ENCODE measurements around the gene SERPINC1. TPM values are rescaled to one million over a fixed set of nuclear protein-coding genes. Genes with fewer than 3 reads are reported as not detected.

The SERPINC1 gene
- total and polyA plus RNA-seq, 2 of the 13 experiments (the other 11 are each of a cell fraction or from before 2014, with no cell fraction given) = 142 to 205 TPM

DNA sequence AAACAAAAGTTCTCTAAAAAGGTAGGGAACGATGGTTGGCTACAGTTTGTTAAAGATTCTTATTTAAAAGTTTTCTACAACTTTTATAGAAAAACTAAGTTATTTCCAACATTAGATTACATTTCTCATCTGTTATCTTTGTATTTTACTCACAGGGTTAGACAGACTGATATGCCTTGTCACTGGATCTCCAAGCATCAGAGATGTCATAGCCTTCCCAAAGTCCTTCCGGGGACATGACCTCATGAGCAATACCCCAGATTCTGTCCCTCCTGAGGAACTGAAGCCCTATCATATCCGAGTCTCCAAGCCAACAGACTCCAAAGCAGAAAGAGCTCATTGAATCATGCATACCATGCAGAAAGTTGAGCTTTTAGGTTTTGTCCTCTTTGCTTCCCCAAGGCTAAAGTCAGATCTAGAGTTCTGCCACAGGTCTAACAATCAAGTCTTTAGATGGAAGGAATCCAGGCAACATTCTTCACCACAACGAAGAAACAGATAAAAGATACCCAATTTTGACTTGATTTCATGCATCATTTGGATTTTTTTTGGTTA is 59.7 kb downstream of the SERPINC1 start:
- ATAC-seq (peak; percentile 7; the same call in 1 of the 3 replicates), DNase-seq (ENCODE audit: low spot score) (no peak), FAIRE-seq (no peak)
- no peak overlapping the region for H3K9ac ChIP-seq (ENCODE audit: insufficient read depth, low read depth, low read length)
- no peak for TF ChIP-seq ZNF768 (CRISPR knock-in tag; IDR thresholded peaks at IDR 0.05)
- TF ChIP-seq, protein P1, sequence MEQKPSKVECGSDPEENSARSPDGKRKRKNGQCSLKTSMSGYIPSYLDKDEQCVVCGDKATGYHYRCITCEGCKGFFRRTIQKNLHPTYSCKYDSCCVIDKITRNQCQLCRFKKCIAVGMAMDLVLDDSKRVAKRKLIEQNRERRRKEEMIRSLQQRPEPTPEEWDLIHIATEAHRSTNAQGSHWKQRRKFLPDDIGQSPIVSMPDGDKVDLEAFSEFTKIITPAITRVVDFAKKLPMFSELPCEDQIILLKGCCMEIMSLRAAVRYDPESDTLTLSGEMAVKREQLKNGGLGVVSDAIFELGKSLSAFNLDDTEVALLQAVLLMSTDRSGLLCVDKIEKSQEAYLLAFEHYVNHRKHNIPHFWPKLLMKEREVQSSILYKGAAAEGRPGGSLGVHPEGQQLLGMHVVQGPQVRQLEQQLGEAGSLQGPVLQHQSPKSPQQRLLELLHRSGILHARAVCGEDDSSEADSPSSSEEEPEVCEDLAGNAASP (CRISPR knock-in tag; IDR thresholded peaks at IDR 0.05; ENCODE audit: borderline replicate concordance) = no peak
- no peak for TF ChIP-seq ZBTB3 (CRISPR knock-in tag; IDR thresholded peaks at IDR 0.05; ENCODE audit: borderline replicate concordance, low read depth)
- TF ChIP-seq NR2F6 (IDR thresholded peaks at IDR 0.05) = no peak
- TF ChIP-seq NR2F6 (CRISPR knock-in tag; IDR thresholded peaks at IDR 0.05) = no peak
- TF ChIP-seq FOSL2 (CRISPR knock-in tag; IDR thresholded peaks at IDR 0.05) = no peak
- TF ChIP-seq, protein P2, sequence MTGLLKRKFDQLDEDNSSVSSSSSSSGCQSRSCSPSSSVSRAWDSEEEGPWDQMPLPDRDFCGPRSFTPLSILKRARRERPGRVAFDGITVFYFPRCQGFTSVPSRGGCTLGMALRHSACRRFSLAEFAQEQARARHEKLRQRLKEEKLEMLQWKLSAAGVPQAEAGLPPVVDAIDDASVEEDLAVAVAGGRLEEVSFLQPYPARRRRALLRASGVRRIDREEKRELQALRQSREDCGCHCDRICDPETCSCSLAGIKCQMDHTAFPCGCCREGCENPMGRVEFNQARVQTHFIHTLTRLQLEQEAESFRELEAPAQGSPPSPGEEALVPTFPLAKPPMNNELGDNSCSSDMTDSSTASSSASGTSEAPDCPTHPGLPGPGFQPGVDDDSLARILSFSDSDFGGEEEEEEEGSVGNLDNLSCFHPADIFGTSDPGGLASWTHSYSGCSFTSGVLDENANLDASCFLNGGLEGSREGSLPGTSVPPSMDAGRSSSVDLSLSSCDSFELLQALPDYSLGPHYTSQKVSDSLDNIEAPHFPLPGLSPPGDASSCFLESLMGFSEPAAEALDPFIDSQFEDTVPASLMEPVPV (CRISPR knock-in tag; IDR thresholded peaks at IDR 0.05) = no peak
- TF ChIP-seq ZNF660 (CRISPR knock-in tag; IDR thresholded peaks at IDR 0.05; ENCODE audit: borderline replicate concordance, low read depth) = no peak
- TF ChIP-seq NFATC3 (CRISPR knock-in tag; IDR thresholded peaks at IDR 0.05) = no peak
- no peak for TF ChIP-seq SP1 (IDR thresholded peaks at IDR 0.05)
- no peak for TF ChIP-seq SP1 (CRISPR knock-in tag; IDR thresholded peaks at IDR 0.05)
- TF ChIP-seq ETV6 (CRISPR knock-in tag; conservative IDR thresholded peaks at IDR 0.05) = no peak
- no peak for TF ChIP-seq ELF4 (CRISPR knock-in tag; IDR thresholded peaks at IDR 0.05; ENCODE audit: borderline replicate concordance)
- TF ChIP-seq MIXL1 (CRISPR knock-in tag; IDR thresholded peaks at IDR 0.05) = no peak
- no peak for TF ChIP-seq SMARCC2 (IDR thresholded peaks at IDR 0.05)
- TF ChIP-seq TAF1 (CRISPR knock-in tag; IDR thresholded peaks at IDR 0.05) = no peak
- no peak for TF ChIP-seq SMC3 (IDR thresholded peaks at IDR 0.05; ENCODE audit: low read length)
- TF ChIP-seq JUNB (CRISPR knock-in tag; IDR thresholded peaks at IDR 0.05; ENCODE audit: borderline replicate concordance) = no peak
- TF ChIP-seq FIP1L1 (IDR thresholded peaks at IDR 0.05; ENCODE audit: borderline replicate concordance, insufficient read depth, low read depth, low read length) = no peak
- no peak for TF ChIP-seq ZNF776 (CRISPR knock-in tag; IDR thresholded peaks at IDR 0.05)
- TF ChIP-seq MEF2D (CRISPR knock-in tag; IDR thresholded peaks at IDR 0.05) = no peak
- 96% methylated on average over 4 of the region's 4 CpGs for WGBS (ENCODE audit: low lambda C conversion rate)
- no peak overlapping the region for H3K27ac ChIP-seq (ENCODE audit: extremely low read length, insufficient read depth, low read length)
- H4K20me1 ChIP-seq (ENCODE audit: insufficient read depth, low read length) = no peaks in the 10 kb centered on the region; the same call in 1 of the 2 replicates
- no peak overlapping the region for H3K4me3 ChIP-seq (replicated peaks in 1 of 3; ENCODE audit: insufficient read depth in 1 of 3, low read depth in 2 of 3, low read length in 3 of 3)
- H3K9me3 ChIP-seq (ENCODE audit: low read length) = no peaks in the 10 kb centered on the region
- no TSS peak for BruUV-seq (replicated peaks)
- peaks cover 11 to 35% of the 10 kb centered on the region in 2 experiments for H3K36me3 ChIP-seq (replicated peaks in 1 of 2; ENCODE audit: control insufficient read depth in 1 of 2, insufficient read depth in 2 of 2, low read length in 2 of 2)
- in situ Hi-C loops (cut with HindIII; ENCODE audit: extremely low pct_ligation_motif_present, low pct_unique_long_range_greater_than_20kb) = no loop called here
- no peaks in the 10 kb centered on the region for H3K79me2 ChIP-seq (ENCODE audit: insufficient read depth, low read length)
- H3K4me1 ChIP-seq (ENCODE audit: insufficient read depth, low read length) = no peaks in the 10 kb centered on the region
- intact Hi-C loops (cut with micrococcal nuclease; ENCODE audit: unreplicated experiment) = no loop called here
- CTCF ChIA-PET (ENCODE audit: low intra/inter-chr PET ratio, low total read pairs) = no interaction called here
- no peaks in the 10 kb centered on the region for H3K27me3 ChIP-seq (ENCODE audit: control insufficient read depth in 1 of 2, insufficient read depth in 2 of 2, low read length in 2 of 2)
- POLR2A ChIA-PET = interaction anchor here (2.3 kb wide), 1 partner anchor 10 kb away, joined by 9 read pairs; the partner anchor contains the start of genes GAS5 and ZBTB37
- no peak overlapping the region for H3K4me2 ChIP-seq (ENCODE audit: low read depth, low read length)
- no peak overlapping the region for H2AFZ ChIP-seq (ENCODE audit: low read length)

Data from HepG2 (cell line).